Measurements from ENCODE around the gene ARHGAP6.
"Not testable (repeated sequence)": the region's sequence is repeated elsewhere in the genome, so short reads cannot be mapped to it uniquely, and the experiment has no call there.

Gene ARHGAP6

GRCh38 chrX:11499076-11500044, 166.4 kb downstream of the ARHGAP6 start:
- Histone ChIP-seq H3K4me2 (no peak overlapping the region), H3K9ac (no peak overlapping the region), H3K4me3 (IDR thresholded peaks at IDR 0.05; ENCODE audit: insufficient read depth, low read depth, low read length) (no peak overlapping the region), H2AFZ (ENCODE audit: low read depth) (no peak overlapping the region), H3K27me3 (ENCODE audit: insufficient read depth, low read depth) (no peaks in the 10 kb centered on the region), H3K79me2 (ENCODE audit: insufficient read depth, low read depth) (no peaks in the 10 kb centered on the region), H4K20me1 (ENCODE audit: insufficient read depth) (no peaks in the 10 kb centered on the region), H3K36me3 (ENCODE audit: insufficient read depth) (no peaks in the 10 kb centered on the region), H3K27ac (no peak overlapping the region), H3K4me1 (ENCODE audit: low read depth, poor library complexity, severe bottlenecking) (no peaks in the 10 kb centered on the region)
- no peak for TF ChIP-seq CTCF (conservative IDR thresholded peaks at IDR 0.05; ENCODE audit: low read depth, low read length)

- H3K4me2 ChIP-seq; H3K36me3 ChIP-seq (ENCODE audit: insufficient read depth); H3K79me2 ChIP-seq (ENCODE audit: insufficient read depth, low read depth); H3K27me3 ChIP-seq (ENCODE audit: insufficient read depth, low read depth); H3K4me1 ChIP-seq (ENCODE audit: low read depth, poor library complexity, severe bottlenecking); H2AFZ ChIP-seq (ENCODE audit: low read depth); H4K20me1 ChIP-seq (ENCODE audit: insufficient read depth); H3K27ac ChIP-seq; H3K9ac ChIP-seq; H3K4me3 ChIP-seq (IDR thresholded peaks at IDR 0.05; ENCODE audit: insufficient read depth, low read depth, low read length): not testable (repeated sequence)
Observed at GRCh38 chrX:11491375-11491774, 174.3 kb downstream of the ARHGAP6 start.

- Histone ChIP-seq H2AFZ (ENCODE audit: low read depth) (no peak overlapping the region), H3K4me2 (no peak overlapping the region), H3K4me1 (ENCODE audit: low read depth, poor library complexity, severe bottlenecking) (no peaks in the 10 kb centered on the region), H3K4me3 (IDR thresholded peaks at IDR 0.05; ENCODE audit: insufficient read depth, low read depth, low read length) (no peak overlapping the region), H3K36me3 (ENCODE audit: insufficient read depth) (no peaks in the 10 kb centered on the region), H3K79me2 (ENCODE audit: insufficient read depth, low read depth) (no peaks in the 10 kb centered on the region), H3K27me3 (ENCODE audit: insufficient read depth, low read depth) (no peaks in the 10 kb centered on the region), H3K27ac (no peak overlapping the region), H4K20me1 (ENCODE audit: insufficient read depth) (no peaks in the 10 kb centered on the region), H3K9ac (no peak overlapping the region)
- TF ChIP-seq CTCF (conservative IDR thresholded peaks at IDR 0.05; ENCODE audit: low read depth, low read length): no peak
Observed at GRCh38 chrX:11484290-11484689, 181.4 kb downstream of the ARHGAP6 start.

DNA sequence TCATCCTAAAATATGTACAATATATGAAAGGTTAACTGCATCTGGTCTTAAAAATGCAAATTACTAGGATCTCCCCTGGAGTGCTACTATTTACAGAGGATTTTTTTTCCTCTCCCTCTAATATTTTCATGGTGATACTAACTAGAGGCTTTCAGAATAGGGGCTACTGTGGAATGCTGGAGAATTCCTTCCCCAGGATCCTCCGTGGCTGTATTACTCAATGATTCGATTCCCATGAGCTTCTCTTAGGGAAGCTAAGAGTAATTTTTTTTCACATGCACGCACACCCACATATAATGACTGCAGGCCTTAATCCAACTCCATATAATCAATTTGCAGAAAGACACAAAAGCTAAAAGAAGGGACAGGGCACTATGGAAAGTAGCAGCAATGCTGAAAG, 184.7 kb downstream of the ARHGAP6 start:
- Histone ChIP-seq H3K36me3 (ENCODE audit: insufficient read depth) (no peaks in the 10 kb centered on the region), H3K4me2 (no peak overlapping the region), H3K27ac (no peak overlapping the region), H3K27me3 (ENCODE audit: insufficient read depth, low read depth) (no peaks in the 10 kb centered on the region), H2AFZ (ENCODE audit: low read depth) (no peak overlapping the region), H4K20me1 (ENCODE audit: insufficient read depth) (no peaks in the 10 kb centered on the region), H3K4me3 (IDR thresholded peaks at IDR 0.05; ENCODE audit: insufficient read depth, low read depth, low read length) (no peak overlapping the region), H3K79me2 (ENCODE audit: insufficient read depth, low read depth) (no peaks in the 10 kb centered on the region), H3K9ac (no peak overlapping the region), H3K4me1 (ENCODE audit: low read depth, poor library complexity, severe bottlenecking) (no peaks in the 10 kb centered on the region)
- no peak for TF ChIP-seq CTCF (conservative IDR thresholded peaks at IDR 0.05; ENCODE audit: low read depth, low read length)

GRCh38 chrX:11480626-11481025, 185.1 kb downstream of the ARHGAP6 start:
- H3K4me2 ChIP-seq: no peak overlapping the region
- no peak overlapping the region for H3K27ac ChIP-seq
- H3K9ac ChIP-seq: no peak overlapping the region
- H2AFZ ChIP-seq (ENCODE audit: low read depth): no peak overlapping the region
- H4K20me1 ChIP-seq (ENCODE audit: insufficient read depth): no peaks in the 10 kb centered on the region
- H3K4me3 ChIP-seq (IDR thresholded peaks at IDR 0.05; ENCODE audit: insufficient read depth, low read depth, low read length): no peak overlapping the region
- H3K4me1 ChIP-seq (ENCODE audit: low read depth, poor library complexity, severe bottlenecking): no peaks in the 10 kb centered on the region
- TF ChIP-seq CTCF (conservative IDR thresholded peaks at IDR 0.05; ENCODE audit: low read depth, low read length): no peak
- H3K36me3 ChIP-seq (ENCODE audit: insufficient read depth): no peaks in the 10 kb centered on the region
- H3K79me2 ChIP-seq (ENCODE audit: insufficient read depth, low read depth): no peaks in the 10 kb centered on the region
- no peaks in the 10 kb centered on the region for H3K27me3 ChIP-seq (ENCODE audit: insufficient read depth, low read depth)
